Neural cell (in vitro differentiated cells): ENCODE results near the gene CH25H. TPM values are rescaled to one million over a fixed set of nuclear protein-coding genes. Genes with fewer than 3 reads are reported as not detected.

ENCODE experiments used
- H2AFZ ChIP-seq: fragments of 200-600, 300-800 bp; sonication (generic), shearing (Covaris generic); 2 replicates; pipeline ENCODE4 v1.6.0; 2014; ENCODE audit warnings: low read depth, mild to moderate bottlenecking, antibody characterized with exemption, low read length, moderate library complexity
- H3F3A ChIP-seq: fragments of 200-600 bp; shearing (Covaris generic); 2 replicates; pipeline ENCODE4 v1.6.1; 2016; ENCODE audit warnings: mild to moderate bottlenecking, moderate library complexity, mixed read lengths, antibody characterized with exemption, low read length; ENCODE audit not compliant: insufficient read depth, poor library complexity, severe bottlenecking
- H3K27ac ChIP-seq: fragments of 200-600, 300-800 bp; sonication (generic), shearing (Covaris generic); 2 replicates; pipeline ENCODE4 v1.5.1; 2014; ENCODE audit warnings: mild to moderate bottlenecking, low read length, moderate library complexity
- H3K27me3 ChIP-seq: fragments of 300-800, 200-600 bp; sonication (generic), shearing (Covaris generic); 2 replicates; pipeline ENCODE4 v1.6.0; 2014; ENCODE audit warnings: mild to moderate bottlenecking, low read depth, low read length, moderate library complexity; ENCODE audit not compliant: insufficient read depth
- H3K36me3 ChIP-seq: fragments of 300-800, 200-600 bp; sonication (generic), shearing (Covaris generic); 2 replicates; pipeline ENCODE4 v1.5.1; 2014; ENCODE audit warnings: mild to moderate bottlenecking, antibody characterized with exemption, low read length, moderate library complexity; ENCODE audit not compliant: insufficient read depth
- H3K4me2 ChIP-seq: fragments of 300-800, 200-600 bp; sonication (generic), shearing (Covaris generic); 2 replicates; pipeline ENCODE4 v1.6.0; 2014; ENCODE audit warnings: mild to moderate bottlenecking, low read length
- H3K4me3 ChIP-seq: fragments of 300-800, 200-600 bp; sonication (generic), shearing (Covaris generic); 2 replicates; pipeline ENCODE4 v1.5.1; 2014; ENCODE audit warnings: mild to moderate bottlenecking, low read length, moderate library complexity
- H3K79me2 ChIP-seq: fragments of 200-600 bp; shearing (Covaris generic); replicated peaks from 2 replicates; pipeline ENCODE4 v1.6.0; 2014; ENCODE audit warnings: mild to moderate bottlenecking, low read length, moderate library complexity; ENCODE audit not compliant: insufficient read depth
- H3K9ac ChIP-seq: fragments of 300-800, 200-600 bp; sonication (generic), shearing (Covaris generic); 2 replicates; pipeline ENCODE4 v1.6.1; 2016; ENCODE audit warnings: mild to moderate bottlenecking, low read length, mixed read lengths
- H3K9me2 ChIP-seq: fragments of 200-600 bp; shearing (Covaris generic); 2 replicates; pipeline ENCODE4 v1.6.1; 2016; ENCODE audit warnings: mild to moderate bottlenecking, low read length, mixed read lengths; ENCODE audit not compliant: insufficient read depth
- H3K9me3 ChIP-seq: fragments of 200-600, 300-800 bp; sonication (generic), shearing (Covaris generic); 2 replicates; pipeline ENCODE4 v1.6.1; 2016; ENCODE audit warnings: mild to moderate bottlenecking, mixed run types, low read length, moderate library complexity, mixed read lengths
- H4K20me1 ChIP-seq: fragments of 200-600 bp; shearing (Covaris generic); 2 replicates; pipeline ENCODE4 v1.6.1; 2016; ENCODE audit warnings: mild to moderate bottlenecking, mixed run types; ENCODE audit not compliant: insufficient read depth
- EP300 ChIP-seq: fragments of 450-650 bp; conservative IDR thresholded peaks from 2 replicates; pipeline ENCODE4 v1.6.1; 2014; ENCODE audit warnings: antibody characterized with exemption, mild to moderate bottlenecking, moderate library complexity; ENCODE audit not compliant: poor library complexity, severe bottlenecking
- EZH2 ChIP-seq: fragments of 200-600, 300-800 bp; shearing (Covaris generic), sonication (generic); IDR thresholded peaks from 2 replicates; pipeline ENCODE4 v1.6.1; 2014; ENCODE audit warnings: antibody characterized with exemption, low read length, borderline replicate concordance, mild to moderate bottlenecking; ENCODE audit not compliant: insufficient read depth, poor library complexity, severe bottlenecking
- MXI1 ChIP-seq: fragments of 450-650 bp; conservative IDR thresholded peaks from 2 replicates; pipeline ENCODE4 v1.6.1; 2014; ENCODE audit warnings: antibody characterized with exemption, mild to moderate bottlenecking; ENCODE audit not compliant: poor library complexity, severe bottlenecking
- POLR2AphosphoS5 ChIP-seq: IDR thresholded peaks from 2 replicates; pipeline ENCODE4 v1.6.1; 2012
- RAD21 ChIP-seq: fragments of 450-650 bp; conservative IDR thresholded peaks from 2 replicates; pipeline ENCODE4 v1.6.1; 2014; ENCODE audit warnings: antibody characterized with exemption, mild to moderate bottlenecking, moderate library complexity
- SMC3 ChIP-seq: fragments of 450-650 bp; conservative IDR thresholded peaks from 2 replicates; pipeline ENCODE4 v1.6.1; 2014; ENCODE audit warnings: antibody characterized with exemption, mild to moderate bottlenecking, moderate library complexity; ENCODE audit not compliant: poor library complexity
- TAF1 ChIP-seq: IDR thresholded peaks from 2 replicates; pipeline ENCODE4 v1.6.1; 2012; ENCODE audit warnings: low read depth
- polyA plus RNA-seq: library from polyadenylated mRNA; depleted of rRNA; stranded (reverse); fragments of >200 nt; gene quantifications from 2 replicates; pipeline ENCODE4 v1.2.3, GENCODE V29; 2014
- TF ChIP-seq, protein P1 (sequence below): fragments of 450-650 bp; IDR thresholded peaks from 2 replicates; pipeline ENCODE4 v1.5.1; 2014; ENCODE audit warnings: antibody characterized with exemption, mild to moderate bottlenecking, moderate library complexity; ENCODE audit not compliant: poor library complexity, severe bottlenecking
- TF ChIP-seq, protein P2 (sequence below): IDR thresholded peaks from 2 replicates; pipeline ENCODE4 v1.6.1; 2012; ENCODE audit warnings: borderline replicate concordance

The CH25H gene
- polyA plus RNA-seq, 1 donor from 2014 or later: 0.22 TPM

DNA sequence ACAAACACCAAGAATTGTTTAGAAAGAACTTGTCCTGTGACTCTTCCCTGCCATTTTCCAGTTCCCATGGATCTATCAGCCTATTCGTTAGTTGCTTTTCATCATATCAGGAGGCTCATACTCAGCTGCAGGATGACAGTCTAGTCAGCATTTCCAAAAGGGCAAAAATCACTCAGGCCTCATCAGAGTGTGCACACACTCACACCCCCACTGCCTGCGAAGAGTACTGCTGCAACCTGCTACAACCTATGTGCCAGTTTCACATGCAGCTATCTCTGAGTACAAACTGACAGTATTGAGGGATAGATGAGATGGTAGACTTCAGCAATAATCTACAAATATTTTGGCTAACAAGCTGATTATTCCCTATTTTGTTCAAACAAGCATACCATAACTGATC lies 24.2 kb downstream of the CH25H start:
- no peaks in the 10 kb centered on the region for H3K27me3 ChIP-seq
- no peaks in the 10 kb centered on the region for H3F3A ChIP-seq
- TF ChIP-seq, protein P1, sequence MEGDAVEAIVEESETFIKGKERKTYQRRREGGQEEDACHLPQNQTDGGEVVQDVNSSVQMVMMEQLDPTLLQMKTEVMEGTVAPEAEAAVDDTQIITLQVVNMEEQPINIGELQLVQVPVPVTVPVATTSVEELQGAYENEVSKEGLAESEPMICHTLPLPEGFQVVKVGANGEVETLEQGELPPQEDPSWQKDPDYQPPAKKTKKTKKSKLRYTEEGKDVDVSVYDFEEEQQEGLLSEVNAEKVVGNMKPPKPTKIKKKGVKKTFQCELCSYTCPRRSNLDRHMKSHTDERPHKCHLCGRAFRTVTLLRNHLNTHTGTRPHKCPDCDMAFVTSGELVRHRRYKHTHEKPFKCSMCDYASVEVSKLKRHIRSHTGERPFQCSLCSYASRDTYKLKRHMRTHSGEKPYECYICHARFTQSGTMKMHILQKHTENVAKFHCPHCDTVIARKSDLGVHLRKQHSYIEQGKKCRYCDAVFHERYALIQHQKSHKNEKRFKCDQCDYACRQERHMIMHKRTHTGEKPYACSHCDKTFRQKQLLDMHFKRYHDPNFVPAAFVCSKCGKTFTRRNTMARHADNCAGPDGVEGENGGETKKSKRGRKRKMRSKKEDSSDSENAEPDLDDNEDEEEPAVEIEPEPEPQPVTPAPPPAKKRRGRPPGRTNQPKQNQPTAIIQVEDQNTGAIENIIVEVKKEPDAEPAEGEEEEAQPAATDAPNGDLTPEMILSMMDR: no peak
- no peak for TF ChIP-seq EZH2
- no peak for TF ChIP-seq SMC3
- TF ChIP-seq TAF1: no peak
- TF ChIP-seq POLR2AphosphoS5: no peak
- no peak for TF ChIP-seq MXI1
- no peaks in the 10 kb centered on the region for H3K79me2 ChIP-seq
- no peaks in the 10 kb centered on the region for H4K20me1 ChIP-seq
- no peaks in the 10 kb centered on the region for H3K9me3 ChIP-seq
- no peak overlapping the region for H2AFZ ChIP-seq
- no peak overlapping the region for H3K27ac ChIP-seq
- H3K9me2 ChIP-seq: no peaks in the 10 kb centered on the region
- no peak overlapping the region for H3K4me3 ChIP-seq
- no peak overlapping the region for H3K4me2 ChIP-seq
- H3K9ac ChIP-seq: no peak overlapping the region
- no peaks in the 10 kb centered on the region for H3K36me3 ChIP-seq

DNA sequence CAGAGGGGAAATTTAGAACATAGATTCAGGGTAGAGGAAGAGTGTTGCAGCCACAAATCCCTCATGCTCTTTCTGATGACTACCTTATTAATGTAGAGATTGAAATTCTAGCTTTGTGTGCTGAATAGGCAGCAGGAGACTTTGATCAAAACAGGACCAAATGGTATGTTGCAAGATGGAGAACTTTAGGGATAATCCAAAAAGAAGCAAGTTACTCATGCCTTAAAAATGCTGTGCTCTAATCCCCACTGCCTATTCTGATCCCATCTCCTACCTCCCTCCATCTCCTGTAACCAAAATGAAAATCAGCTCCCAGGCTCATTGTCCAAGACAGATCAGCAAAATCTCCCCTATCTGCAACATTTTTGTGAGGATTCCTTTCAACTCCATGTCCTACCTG lies 31.3 kb downstream of the CH25H start:
- no peaks in the 10 kb centered on the region for H3K27me3 ChIP-seq
- no peaks in the 10 kb centered on the region for H3K79me2 ChIP-seq
- no peaks in the 10 kb centered on the region for H3F3A ChIP-seq
- no peak overlapping the region for H3K4me3 ChIP-seq
- H3K27ac ChIP-seq: no peak overlapping the region
- H3K9me2 ChIP-seq: no peaks in the 10 kb centered on the region
- H4K20me1 ChIP-seq: no peaks in the 10 kb centered on the region
- TF ChIP-seq POLR2AphosphoS5 (no peak), MXI1 (no peak), EZH2 (no peak), SMC3 (no peak), RAD21 (no peak), EP300 (no peak), TAF1 (no peak)
- TF ChIP-seq, protein P1: no peak
- TF ChIP-seq, protein P2, sequence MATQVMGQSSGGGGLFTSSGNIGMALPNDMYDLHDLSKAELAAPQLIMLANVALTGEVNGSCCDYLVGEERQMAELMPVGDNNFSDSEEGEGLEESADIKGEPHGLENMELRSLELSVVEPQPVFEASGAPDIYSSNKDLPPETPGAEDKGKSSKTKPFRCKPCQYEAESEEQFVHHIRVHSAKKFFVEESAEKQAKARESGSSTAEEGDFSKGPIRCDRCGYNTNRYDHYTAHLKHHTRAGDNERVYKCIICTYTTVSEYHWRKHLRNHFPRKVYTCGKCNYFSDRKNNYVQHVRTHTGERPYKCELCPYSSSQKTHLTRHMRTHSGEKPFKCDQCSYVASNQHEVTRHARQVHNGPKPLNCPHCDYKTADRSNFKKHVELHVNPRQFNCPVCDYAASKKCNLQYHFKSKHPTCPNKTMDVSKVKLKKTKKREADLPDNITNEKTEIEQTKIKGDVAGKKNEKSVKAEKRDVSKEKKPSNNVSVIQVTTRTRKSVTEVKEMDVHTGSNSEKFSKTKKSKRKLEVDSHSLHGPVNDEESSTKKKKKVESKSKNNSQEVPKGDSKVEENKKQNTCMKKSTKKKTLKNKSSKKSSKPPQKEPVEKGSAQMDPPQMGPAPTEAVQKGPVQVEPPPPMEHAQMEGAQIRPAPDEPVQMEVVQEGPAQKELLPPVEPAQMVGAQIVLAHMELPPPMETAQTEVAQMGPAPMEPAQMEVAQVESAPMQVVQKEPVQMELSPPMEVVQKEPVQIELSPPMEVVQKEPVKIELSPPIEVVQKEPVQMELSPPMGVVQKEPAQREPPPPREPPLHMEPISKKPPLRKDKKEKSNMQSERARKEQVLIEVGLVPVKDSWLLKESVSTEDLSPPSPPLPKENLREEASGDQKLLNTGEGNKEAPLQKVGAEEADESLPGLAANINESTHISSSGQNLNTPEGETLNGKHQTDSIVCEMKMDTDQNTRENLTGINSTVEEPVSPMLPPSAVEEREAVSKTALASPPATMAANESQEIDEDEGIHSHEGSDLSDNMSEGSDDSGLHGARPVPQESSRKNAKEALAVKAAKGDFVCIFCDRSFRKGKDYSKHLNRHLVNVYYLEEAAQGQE: no peak
- H3K4me2 ChIP-seq: no peak overlapping the region
- no peaks in the 10 kb centered on the region for H3K36me3 ChIP-seq
- no peak overlapping the region for H3K9ac ChIP-seq
- no peaks in the 10 kb centered on the region for H3K9me3 ChIP-seq
- no peak overlapping the region for H2AFZ ChIP-seq
